Measurements from ENCODE around the gene LASP1.

Gene LASP1

GRCh38 chr17:38871247-38872015 is 1.6 kb downstream of the LASP1 start:
- no peak for TF ChIP-seq YY1 (IDR thresholded peaks at IDR 0.05; ENCODE audit: low read depth)
- TF ChIP-seq RAD21 (IDR thresholded peaks at IDR 0.05; ENCODE audit: low read depth): peak; percentile 40
- no peak for TF ChIP-seq EP300 (IDR thresholded peaks at IDR 0.05; ENCODE audit: borderline replicate concordance)
- no peak for TF ChIP-seq CEBPB (IDR thresholded peaks at IDR 0.05)
- TF ChIP-seq TCF12 (IDR thresholded peaks at IDR 0.05; ENCODE audit: low read depth): 0 out of 2 replicates have a peak, but pooled peaks have one; percentile 18
- no peak for TF ChIP-seq CREB1 (IDR thresholded peaks at IDR 0.05; ENCODE audit: low read depth)
- TF ChIP-seq ZBTB7A (IDR thresholded peaks at IDR 0.05; ENCODE audit: low read depth): no peak
- TF ChIP-seq EGR1 (IDR thresholded peaks at IDR 0.05): no peak
- no peak for TF ChIP-seq TAF1 (IDR thresholded peaks at IDR 0.05; ENCODE audit: low read depth)
- no peak for TF ChIP-seq NFIC (IDR thresholded peaks at IDR 0.05)
- 0 out of 2 replicates have a peak, but pooled peaks have one; percentile 20 for TF ChIP-seq MAX (IDR thresholded peaks at IDR 0.05)

- TF ChIP-seq REST (IDR thresholded peaks at IDR 0.05; ENCODE audit: low read depth): no peak
- TF ChIP-seq NFIC (IDR thresholded peaks at IDR 0.05): no peak
- TF ChIP-seq TCF12 (IDR thresholded peaks at IDR 0.05; ENCODE audit: low read depth): no peak
- TF ChIP-seq USF1 (IDR thresholded peaks at IDR 0.05): no peak
- TF ChIP-seq RAD21 (IDR thresholded peaks at IDR 0.05; ENCODE audit: low read depth): no peak
- TF ChIP-seq TEAD4 (IDR thresholded peaks at IDR 0.05): no peak
- TF ChIP-seq FOXM1 (IDR thresholded peaks at IDR 0.05; ENCODE audit: borderline replicate concordance, low read depth): no peak
- TF ChIP-seq YY1 (IDR thresholded peaks at IDR 0.05; ENCODE audit: low read depth): no peak
- no peak for TF ChIP-seq ZBTB7A (IDR thresholded peaks at IDR 0.05; ENCODE audit: low read depth)
- no peak for TF ChIP-seq CEBPB (IDR thresholded peaks at IDR 0.05)
- TF ChIP-seq CREB1 (IDR thresholded peaks at IDR 0.05; ENCODE audit: low read depth): no peak
- TF ChIP-seq TAF1 (IDR thresholded peaks at IDR 0.05; ENCODE audit: low read depth): no peak
- no peak for TF ChIP-seq EP300 (IDR thresholded peaks at IDR 0.05; ENCODE audit: borderline replicate concordance)
- TF ChIP-seq EGR1 (IDR thresholded peaks at IDR 0.05): no peak
- no peak for TF ChIP-seq MAX (IDR thresholded peaks at IDR 0.05)
These were observed 2.2 kb downstream of the LASP1 start for GRCh38 chr17:38872027-38872511.

- TF ChIP-seq TCF12 (IDR thresholded peaks at IDR 0.05; ENCODE audit: low read depth): no peak
- TF ChIP-seq YY1 (IDR thresholded peaks at IDR 0.05; ENCODE audit: low read depth): no peak
- no peak for TF ChIP-seq EGR1 (IDR thresholded peaks at IDR 0.05)
- no peak for TF ChIP-seq FOXM1 (IDR thresholded peaks at IDR 0.05; ENCODE audit: borderline replicate concordance, low read depth)
- TF ChIP-seq TAF1 (IDR thresholded peaks at IDR 0.05; ENCODE audit: low read depth): no peak
These were observed 3.0 kb downstream of the LASP1 start for GRCh38 chr17:38872671-38873385.

GRCh38 chr17:38873640-38874380 is 4.0 kb downstream of the LASP1 start:
- no peak for TF ChIP-seq TEAD4 (IDR thresholded peaks at IDR 0.05)
- peak; percentile 58 for TF ChIP-seq USF1 (IDR thresholded peaks at IDR 0.05)

- no peak for TF ChIP-seq CEBPB (IDR thresholded peaks at IDR 0.05)
- TF ChIP-seq NFIC (IDR thresholded peaks at IDR 0.05): no peak
- no peak for TF ChIP-seq ZBTB7A (IDR thresholded peaks at IDR 0.05; ENCODE audit: low read depth)
- TF ChIP-seq MAX (IDR thresholded peaks at IDR 0.05): no peak
- TF ChIP-seq TAF1 (IDR thresholded peaks at IDR 0.05; ENCODE audit: low read depth): no peak
- TF ChIP-seq FOXM1 (IDR thresholded peaks at IDR 0.05; ENCODE audit: borderline replicate concordance, low read depth): no peak
- TF ChIP-seq USF1 (IDR thresholded peaks at IDR 0.05): no peak
- TF ChIP-seq TCF12 (IDR thresholded peaks at IDR 0.05; ENCODE audit: low read depth): no peak
These were observed 4.9 kb downstream of the LASP1 start for GRCh38 chr17:38874505-38875400.
